ENCODE results near the gene BSPRY. TPM values are rescaled to one million over a fixed set of nuclear protein-coding genes. Genes with fewer than 3 reads are reported as not detected.

Gene BSPRY
- not detected for polyA plus RNA-seq (2013, experiment 1 of 2; ENCODE audit: insufficient read length)
- polyA plus RNA-seq (2013, experiment 2 of 2; ENCODE audit: insufficient read length), result not detected

DNA sequence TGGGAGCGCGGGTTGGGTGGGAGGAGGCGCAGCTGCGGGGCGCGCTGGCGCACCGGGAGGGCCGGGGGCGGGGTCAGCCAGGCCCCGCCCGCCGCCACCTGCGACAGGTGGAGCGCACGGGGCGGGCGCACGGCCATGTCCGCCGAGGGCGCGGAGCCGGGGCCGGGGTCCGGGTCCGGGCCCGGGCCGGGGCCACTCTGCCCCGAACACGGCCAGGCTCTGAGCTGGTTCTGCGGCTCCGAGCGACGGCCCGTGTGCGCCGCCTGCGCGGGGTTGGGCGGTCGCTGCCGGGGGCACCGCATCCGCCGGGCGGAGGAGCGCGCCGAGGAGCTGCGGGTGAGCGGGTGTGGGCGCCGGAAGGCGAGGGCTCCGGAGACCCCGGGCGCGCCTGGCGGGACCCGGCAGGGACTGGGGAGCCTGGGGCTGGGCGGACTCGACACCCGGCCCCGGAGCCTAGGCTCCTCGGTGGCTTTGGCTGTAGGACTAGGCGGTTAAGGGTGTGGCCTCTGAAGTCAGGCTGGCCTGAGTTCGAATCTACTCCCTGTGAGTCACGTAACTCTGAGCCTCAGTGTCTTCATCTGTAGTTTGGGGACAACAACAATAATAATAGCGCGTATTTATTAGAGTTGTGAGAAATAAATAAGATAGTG is at the start of gene BSPRY:
BSPRY (plus strand) TSS at position 97 of the 650 bp plus-strand sequence; CDS start at position 136, 39 bp downstream.
- DNase-seq, result no peak

DNA sequence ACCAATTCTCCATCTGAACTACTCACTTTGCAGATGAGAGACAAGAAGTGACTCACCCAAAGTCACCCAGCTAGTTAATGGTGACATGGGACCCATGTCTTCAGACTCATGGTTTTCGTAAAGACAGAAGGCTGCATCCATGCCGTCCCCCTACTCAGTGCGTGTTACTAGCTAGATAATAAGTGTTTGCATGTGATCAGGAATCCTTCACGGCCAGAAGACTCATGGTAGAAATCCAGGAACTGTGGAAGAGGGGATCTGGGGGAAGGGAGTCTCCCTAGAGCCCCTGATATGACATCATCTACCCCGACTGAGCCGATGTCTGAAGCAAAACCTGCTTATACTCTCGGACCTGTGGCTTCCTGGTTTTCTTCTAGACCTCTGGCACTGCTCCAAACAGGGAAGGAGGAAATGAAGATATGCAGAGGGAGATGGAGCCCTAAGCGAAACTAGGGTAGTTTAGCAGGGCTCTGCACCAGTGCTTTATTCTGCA is 49.5 kb upstream of the BSPRY start:
- DNase-seq, result peak; percentile 23

DNA sequence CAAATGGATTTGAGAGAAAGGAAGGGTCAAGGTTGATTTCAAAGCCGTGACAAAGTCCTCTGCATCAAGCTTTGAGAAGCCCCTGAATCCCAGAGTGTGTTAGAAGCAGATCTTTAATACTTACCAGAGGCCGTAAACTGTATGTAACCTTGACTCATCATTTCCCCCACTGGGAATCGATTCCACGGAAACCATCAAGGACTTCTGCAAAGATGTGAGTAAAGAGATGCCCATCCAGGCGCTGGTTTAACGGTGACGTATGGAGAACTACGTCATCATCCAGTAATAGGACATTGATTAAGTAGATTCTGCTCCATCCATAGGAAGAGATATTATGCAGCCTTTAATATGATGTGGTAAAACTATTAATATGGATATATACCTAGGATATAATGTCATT is 47.8 kb upstream of the BSPRY start:
- no peak for DNase-seq

DNA sequence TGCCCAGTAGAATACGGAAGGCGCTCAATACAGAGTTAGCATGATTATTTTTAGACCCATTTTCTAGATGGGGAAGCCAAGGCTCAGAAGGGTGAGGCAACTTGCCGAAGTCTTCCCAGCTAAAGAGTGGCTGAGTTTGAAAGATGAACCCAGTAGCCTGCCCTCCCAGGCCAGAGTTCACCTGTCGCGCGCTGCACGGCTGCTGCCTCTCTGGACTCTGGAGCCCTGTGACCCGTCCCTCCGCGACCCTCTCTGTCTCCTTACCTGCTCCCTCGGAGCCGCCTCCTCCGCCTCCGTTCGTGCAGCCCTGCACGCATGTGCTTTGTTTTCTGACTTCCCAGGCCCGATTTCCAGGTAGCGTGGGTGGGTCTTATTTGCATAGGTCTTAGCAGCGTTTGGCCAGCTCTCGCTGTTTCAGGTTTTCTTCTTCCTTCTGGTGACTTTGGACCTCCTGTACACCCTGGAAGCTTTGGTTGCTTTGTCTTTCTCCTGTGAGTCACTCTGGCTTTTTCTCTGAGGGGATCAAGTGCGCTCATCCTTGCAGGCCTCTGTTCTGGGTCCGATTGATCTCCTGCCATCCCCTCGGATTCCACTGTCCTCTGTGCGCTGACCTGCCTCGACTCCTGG is 46.4 kb upstream of the BSPRY start, which contains the start of gene RNF183:
RNF183 (minus strand) TSS at position 585 of the 627 bp plus-strand sequence. CDS start 5,192 bp downstream, outside the sequence.
- DNase-seq, result no peak

DNA sequence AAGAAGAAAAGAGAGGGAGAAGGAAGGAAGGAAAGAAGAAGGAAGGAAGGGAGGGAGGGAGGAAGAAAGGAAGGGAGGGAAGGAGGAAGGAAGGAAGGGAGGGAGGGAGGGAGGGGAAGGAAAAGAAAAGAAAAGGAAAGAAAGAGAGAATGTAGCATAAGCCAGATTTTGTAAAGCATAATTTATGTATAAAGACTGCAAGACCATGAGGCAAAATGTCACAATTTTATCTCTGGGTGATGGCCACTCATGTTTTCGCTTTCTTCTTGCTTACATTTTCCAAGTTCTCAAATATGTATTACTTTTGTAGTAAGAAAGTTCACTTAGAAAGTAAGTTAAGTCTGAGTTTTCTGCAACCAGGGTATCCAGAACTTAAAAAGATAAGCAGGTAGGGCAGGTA is 42.8 kb upstream of the BSPRY start:
- no peak for DNase-seq

DNA sequence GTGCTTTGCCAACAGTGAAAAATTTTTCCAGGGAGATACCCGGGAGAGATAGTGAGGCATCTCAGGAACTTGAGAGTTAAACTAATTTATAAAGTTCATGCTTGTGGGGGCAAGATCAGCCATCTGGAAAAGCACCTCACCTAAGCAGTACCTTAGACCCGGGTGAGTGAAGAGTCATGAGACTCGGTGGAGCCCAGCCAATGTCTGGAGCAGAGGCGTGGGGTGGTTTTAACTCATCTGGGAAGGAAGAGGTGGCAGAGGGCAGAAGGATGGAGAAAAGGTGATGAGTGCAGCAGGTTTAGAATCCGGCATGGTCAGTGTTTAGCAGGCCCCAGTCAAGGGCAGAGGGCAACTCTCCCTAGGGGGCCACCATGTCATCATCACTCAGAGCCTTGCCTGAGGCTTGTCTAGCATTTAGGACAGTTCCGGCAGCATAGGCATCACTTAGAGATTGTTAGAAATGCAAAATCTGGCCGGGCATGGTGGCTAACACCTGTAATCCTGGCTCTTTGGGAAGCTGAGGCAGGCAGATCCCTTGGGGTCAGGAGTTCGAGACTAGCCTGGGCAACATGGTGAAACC is 41.9 kb upstream of the BSPRY start:
- no peak for DNase-seq

DNA sequence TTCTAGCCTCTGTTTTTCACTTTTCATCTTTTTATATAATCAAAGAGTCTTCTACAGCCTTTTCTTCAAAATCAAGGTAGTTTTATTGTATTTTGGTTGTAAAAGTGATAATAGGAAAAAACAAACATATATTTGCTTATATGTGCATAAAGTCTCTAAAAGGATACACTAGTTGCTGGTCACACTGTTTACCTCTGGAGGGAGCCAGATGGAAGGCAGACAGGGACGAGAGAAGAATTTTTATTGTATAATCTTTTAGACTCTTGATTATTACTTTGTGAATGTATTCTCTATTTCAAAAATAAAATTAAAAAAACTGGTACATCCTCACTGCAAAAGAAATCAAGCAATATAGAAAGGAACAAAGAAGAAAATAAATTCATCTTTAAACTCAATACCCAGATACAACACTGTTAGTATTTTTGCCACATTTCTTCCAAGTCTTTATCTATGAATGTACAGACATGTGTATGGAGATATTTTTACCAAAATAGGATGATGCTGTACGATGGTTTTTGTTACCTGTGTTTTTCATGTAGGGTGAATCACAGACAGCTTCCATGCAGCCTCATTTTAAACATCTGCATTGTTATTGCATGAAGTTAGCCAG is 40.0 kb upstream of the BSPRY start:
- DNase-seq, result peak; percentile 38

DNA sequence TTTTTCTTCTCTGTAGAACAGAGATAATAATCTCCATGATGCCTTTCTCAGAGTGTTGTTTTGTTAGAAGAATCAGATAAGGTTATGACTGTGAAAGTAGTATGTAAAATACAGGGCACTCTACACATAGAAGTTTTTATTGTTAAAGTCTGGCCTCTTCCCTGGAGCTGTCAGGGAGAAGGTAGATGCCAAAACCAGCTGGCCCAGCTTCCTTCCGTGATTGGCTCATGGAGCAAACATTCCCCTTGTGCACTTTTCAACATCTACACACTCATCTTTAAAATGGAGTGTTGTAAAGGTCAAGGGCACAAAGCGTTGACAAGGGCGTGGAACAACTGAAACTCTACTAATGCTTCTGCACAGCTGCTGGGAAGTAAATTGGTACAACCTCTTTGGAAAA is 38.8 kb upstream of the BSPRY start:
- DNase-seq, result no peak

DNA sequence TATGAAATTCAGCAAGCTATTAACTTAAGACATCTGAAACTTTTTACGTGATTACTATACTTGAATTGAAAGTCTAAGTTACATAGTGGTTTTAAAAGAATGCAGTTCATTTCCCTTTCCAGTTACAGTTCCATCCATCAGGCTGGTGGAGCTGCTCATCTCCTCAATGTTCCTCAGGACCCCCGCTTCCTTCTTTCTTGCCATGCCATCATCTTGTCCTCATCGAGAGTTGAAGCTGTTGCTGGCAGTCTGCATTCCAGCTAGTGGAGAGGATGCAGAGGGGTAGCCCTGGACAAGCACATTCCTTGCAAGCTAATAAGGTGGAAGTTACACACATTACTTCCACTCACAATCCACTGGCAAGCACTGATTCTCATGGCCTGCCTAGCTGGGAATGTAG is 37.4 kb upstream of the BSPRY start:
- peak; percentile 52 for DNase-seq

DNA sequence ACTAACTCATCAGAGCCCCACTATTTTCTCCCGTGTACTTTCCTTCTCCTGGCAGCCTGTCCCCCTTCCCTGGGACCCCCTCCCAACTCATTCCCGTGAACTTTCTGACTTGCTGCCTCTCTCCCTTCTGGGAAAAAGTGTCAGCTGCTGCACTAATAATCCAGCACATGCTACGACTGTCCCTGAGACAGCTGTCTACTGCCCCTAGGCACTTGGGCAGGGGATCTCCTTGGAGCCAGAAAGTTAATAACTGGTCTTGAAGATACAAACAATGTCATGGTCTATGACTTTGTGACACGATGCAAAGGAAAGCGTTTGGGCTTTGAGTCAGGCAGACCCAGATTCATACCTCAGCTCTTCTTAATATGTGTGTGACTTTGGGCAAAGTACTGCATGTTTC is 36.1 kb upstream of the BSPRY start:
- DNase-seq, result no peak

DNA sequence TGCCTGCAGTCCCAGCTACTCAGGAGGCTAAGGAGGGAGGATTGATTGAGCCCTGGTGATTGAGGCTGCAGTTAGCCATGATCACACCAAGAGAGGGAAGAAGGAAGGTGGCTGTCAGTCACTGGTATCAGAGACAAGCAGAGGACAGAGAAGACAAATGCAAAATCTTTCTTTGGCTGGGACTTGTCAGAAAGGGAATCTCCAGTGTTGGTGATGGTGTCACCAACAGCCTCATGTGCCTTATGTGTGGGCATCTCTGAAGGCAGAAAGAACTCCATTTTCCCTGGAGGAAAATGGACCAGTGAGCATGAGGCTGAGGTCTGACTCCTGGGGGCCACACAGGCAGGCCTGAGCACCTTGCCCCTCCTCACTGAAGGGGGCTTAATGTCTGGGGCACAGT is 34.1 kb upstream of the BSPRY start:
- no peak for DNase-seq

DNA sequence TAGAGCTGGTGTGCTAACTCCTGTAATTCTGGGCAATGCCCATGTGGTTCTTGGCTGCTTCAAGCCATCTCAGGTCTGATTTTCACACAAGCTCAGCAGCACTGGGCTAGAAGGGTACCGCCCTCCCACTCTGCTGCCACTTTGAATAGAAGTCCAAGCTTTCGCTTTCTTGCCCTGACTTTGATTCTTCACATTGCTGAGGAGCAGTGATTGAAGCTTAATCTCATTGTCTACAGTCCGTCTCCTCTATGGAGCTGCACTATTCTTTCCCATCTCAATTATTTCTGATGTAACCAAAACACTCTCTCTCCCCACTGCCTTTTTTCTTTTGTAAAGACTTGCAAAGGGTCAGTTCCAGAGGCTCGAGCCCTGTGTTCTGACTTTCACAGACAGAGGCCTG is 33.3 kb upstream of the BSPRY start:
- DNase-seq, result no peak

DNA sequence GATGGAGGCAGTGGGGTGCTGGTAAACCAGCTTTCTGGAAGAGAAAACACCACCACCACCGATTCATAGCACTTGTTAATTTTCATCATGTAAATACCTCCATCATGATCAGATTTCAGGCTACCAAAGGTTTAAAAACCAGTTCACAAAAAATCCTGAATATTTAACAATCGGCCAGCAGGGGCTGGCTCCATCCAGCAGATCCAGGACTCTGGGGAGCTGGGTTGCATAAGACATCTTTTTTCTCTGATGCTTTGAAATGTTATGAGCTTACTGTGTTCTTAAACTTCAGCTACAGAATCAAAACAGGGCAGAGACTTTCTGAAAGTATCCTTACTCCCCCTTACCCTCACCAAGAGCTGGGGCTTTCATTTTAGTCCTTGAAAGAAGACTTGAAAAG is 31.6 kb upstream of the BSPRY start:
- no peak for DNase-seq

DNA sequence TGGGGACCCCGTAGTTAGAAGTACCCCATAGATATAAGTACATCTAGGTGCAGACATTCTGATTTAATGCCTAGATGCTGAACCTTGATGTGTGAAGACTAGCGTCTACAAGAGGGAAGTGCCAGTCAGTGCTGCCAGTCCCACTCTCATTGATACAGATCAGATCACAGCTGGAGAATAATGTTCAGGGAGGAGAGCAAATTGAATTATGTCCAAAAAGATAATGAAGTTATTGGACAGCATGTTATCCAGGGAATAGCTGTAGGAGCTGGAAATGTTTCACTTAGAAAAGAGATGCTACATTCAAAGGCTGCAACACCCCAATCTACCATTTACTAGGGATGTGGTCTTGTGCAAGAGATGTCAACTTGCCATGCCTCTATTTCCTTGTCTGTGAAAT is 30.3 kb upstream of the BSPRY start:
- DNase-seq, result no peak

DNA sequence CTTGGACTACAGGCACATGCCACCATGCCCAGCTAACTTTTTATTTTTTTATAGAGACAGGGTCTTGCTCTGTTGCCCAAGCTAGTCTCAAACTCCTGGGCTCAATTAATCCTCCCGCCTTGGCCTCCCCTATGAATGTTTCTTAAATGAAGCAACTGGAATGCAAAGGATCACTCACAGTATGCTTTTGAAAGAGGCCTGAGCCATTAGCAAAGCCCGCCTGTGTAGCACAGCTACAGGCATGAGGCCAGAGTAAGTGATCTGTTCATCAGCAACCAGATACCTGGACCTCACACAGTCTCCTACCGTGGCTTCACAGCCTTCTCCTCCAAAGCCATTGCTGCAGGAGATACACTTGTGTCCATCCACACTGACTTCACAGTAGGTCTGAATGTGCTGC is 29.3 kb upstream of the BSPRY start:
- no peak for DNase-seq

DNA sequence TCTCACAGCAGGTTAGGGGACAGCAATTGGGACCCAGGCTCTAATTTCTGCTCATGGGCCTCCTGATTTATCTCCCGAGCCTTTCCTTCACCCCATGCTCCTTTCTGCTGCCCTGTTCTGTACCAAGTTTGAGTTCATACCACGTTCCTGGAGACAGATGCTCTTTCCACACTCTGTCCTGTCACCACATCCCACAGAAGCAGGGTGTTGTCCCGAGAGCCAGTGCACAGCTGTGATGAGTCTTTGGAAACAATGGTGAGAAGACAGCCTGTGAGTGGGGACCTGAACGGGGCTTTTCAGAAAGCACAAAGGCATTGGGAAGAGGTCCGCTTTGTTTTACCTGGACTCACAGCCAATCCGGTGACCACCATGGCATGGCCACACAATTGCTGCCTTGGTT is 26.7 kb upstream of the BSPRY start:
- no peak for DNase-seq

DNA sequence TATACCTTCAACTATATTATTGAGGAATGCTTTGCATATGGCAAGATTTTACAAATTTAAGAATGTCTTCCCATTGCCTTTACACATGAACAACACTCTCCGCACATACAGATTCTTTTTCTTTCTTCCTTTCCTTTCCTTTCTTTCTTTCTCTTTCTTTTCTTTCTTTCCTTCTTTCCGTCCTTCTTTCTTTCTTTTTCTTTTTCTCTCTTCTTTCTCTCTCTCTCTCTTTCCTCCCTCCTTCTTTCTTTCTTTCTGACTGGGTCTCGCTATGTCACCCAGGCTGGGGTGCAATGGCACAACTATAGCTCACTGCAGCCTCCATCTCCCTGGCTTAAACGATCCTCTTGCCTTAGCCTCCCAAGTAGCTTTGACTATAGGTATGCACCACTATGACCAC is 23.1 kb upstream of the BSPRY start:
- DNase-seq, result no peak

DNA sequence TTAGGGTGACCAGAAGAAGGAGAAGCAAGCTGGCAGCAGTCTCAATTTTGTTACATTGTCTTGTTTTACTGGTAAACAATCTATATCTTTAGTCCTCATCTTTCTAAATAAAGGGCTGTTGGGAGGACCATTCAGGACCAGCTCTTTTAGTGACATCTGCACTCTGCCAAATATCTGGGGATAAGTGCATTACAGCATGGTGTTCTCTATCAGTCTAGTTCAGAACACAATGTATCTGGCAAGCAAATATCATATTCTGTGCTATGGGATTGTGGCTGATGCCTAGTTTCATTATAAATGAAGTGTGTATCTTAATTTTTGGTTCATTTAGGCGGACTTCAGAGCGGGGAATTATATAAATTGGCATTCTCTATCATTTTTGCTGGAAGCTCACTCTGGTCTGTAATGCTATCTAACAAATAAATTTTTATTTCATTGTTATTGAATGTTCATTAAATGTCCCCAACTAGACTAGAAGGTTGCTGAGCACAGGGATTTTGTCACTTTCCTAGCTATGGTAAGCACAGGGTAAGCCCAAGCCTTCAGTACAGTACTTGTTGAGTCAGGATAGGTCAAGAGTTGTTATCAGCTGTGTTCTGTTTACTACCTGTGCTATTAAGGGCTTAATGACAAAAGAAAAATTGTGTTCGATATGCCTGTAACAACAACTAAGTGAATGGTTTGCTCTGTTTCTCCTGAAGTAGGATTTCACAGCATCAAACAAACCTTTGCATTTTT is 21.1 kb upstream of the BSPRY start:
- DNase-seq, result no peak

DNA sequence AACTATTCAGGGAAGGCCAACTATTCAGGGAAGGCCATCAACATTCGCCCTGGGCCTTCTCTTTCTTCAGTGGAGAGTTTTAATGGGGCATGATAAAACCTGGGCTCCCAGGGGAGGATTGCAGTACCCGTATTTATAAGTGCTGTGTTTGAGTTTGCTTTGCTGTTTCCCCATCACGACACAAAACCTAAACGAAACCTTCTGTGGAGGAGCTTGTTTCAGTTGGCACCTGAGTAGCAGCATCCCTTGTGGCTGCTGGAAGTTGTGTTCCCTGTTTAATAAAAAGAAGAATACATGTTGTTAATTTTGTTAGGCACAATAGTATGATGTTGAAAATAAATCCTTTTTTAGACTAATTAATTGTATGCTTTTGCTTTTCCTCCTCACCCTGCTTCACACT is 17.6 kb upstream of the BSPRY start:
- DNase-seq, result no peak

DNA sequence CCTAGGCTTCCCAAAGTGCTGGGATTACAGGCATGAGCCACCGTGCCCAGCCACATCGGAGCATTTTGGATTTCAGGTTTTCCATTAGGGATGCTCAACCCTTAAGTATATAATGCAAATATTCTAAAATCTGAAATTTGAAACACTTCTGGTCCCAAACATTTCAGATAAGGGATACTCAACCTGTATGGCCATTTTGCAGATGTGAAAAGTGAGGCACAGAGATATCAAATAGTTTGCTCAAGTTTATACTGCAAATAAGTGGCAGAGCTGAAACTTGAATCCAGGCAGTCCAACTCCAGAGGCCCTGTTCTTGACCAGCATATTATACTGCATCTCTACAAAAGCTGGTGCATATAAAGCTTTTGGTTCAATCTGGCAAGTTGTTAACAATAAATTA is 11.6 kb upstream of the BSPRY start:
- DNase-seq, result no peak

DNA sequence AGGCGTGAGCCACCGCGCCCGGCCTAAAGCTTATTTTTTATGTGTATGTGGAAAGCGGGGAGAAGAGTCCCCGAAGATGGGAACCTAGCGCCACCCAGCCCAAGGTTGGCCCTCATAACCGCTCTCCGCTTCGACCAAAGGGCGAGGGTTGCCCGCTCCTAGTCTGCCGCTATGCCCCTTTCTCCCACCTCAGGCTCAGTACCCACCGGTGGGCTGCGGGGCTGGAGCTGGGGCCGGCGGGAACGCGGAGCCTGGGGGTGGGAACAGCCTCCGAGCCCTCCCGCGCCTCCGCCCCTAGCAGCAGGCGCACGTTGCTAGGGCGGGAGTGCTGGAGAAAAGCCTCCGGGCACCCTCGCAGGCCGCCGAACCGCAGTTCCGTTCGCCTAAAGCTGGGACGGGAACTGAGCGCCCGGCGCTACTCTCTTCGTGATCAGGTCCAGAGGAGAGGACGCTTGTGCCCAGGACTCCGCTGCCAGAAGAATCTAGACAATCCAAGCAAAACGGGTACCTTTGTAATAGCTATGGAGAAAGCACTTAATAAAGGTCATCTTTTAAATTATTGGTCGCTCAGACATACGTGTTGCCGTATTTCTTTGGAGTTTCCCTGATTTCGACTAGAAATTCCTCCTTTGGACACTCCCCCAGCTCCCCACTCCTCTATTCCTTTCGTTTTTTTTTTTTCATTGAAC is 9.2 kb upstream of the BSPRY start, which contains the start of gene WDR31:
WDR31 (minus strand) TSS at position 265 of the 689 bp plus-strand sequence. CDS start 8,253 bp downstream, outside the sequence.
- peak; percentile 87 for DNase-seq

Data from fibroblast of skin of abdomen (primary cell).